ENCODE data around the gene UBE2E1. TPM values are rescaled to one million over a fixed set of nuclear protein-coding genes. Genes with fewer than 3 reads are reported as not detected.

The UBE2E1 gene
- polyA plus RNA-seq (2013), result 158 TPM

GRCh38 chr3:23805633-23806533 lies at the start of gene UBE2E1:
TSS of gene UBE2E1 (plus strand) at chr3:23805955. CDS start at chr3:23807270, 1,315 bp downstream.
- peak; percentile 86 to 95 (median 91) for DNase-seq
- Histone ChIP-seq H3K4me3 (ENCODE audit: control insufficient read depth in 1 of 7, extremely low read depth in 1 of 7, insufficient read depth in 4 of 7, low read depth in 2 of 7, low read length in 6 of 7) (peak within 1 kb of the TSS; percentile 32 to 87 (median 82)), H3K27me3 (replicated peaks in 2 of 5; ENCODE audit: control insufficient read depth in 4 of 5, insufficient read depth in 5 of 5, low read length in 4 of 5) (no peaks in the 10 kb centered on the region), H3K36me3 (ENCODE audit: control insufficient read depth in 4 of 4, insufficient read depth in 4 of 4, low read length in 3 of 4) (peaks cover 0 to 14% (median 0%) of the 10 kb centered on the region in 4 experiments), H3K4me1 (ENCODE audit: control extremely low read depth in 1 of 4, control insufficient read depth in 4 of 4, insufficient read depth in 4 of 4, low read length in 3 of 4) (peaks cover 16 to 43% (median 38%) of the 10 kb centered on the region in 4 experiments), H3K9me3 (ENCODE audit: control extremely low read depth in 1 of 5, control insufficient read depth in 4 of 5, insufficient read depth in 2 of 5, low read depth in 1 of 5, low read length in 4 of 5) (no peaks in the 10 kb centered on the region), H3K27ac (ENCODE audit: insufficient read depth in 1 of 2, low read depth in 1 of 2, low read length in 2 of 2, poor library complexity in 1 of 2, severe bottlenecking in 2 of 2) (peak within 1 kb of the TSS; percentile 40 to 83)
- POLR2A ChIA-PET, result no interaction called here
- CTCF ChIA-PET, result interaction anchor here (3.1 kb wide), 1 partner anchor 28 kb away, joined by 8 read pairs; no protein-coding TSS in a partner anchor
- 0% methylated on average over 27 of the region's 82 CpGs for WGBS (ENCODE audit: insufficient coverage)

GRCh38 chr3:23756206-23756840 lies 49.4 kb upstream of the UBE2E1 start:
- no peak overlapping the region for H3K4me3 ChIP-seq (ENCODE audit: control insufficient read depth in 1 of 7, extremely low read depth in 1 of 7, insufficient read depth in 4 of 7, low read depth in 2 of 7, low read length in 6 of 7)
- no peak overlapping the region for H3K27ac ChIP-seq (ENCODE audit: insufficient read depth in 1 of 2, low read depth in 1 of 2, low read length in 2 of 2, poor library complexity in 1 of 2, severe bottlenecking in 2 of 2)
- no peaks in the 10 kb centered on the region for H3K27me3 ChIP-seq (replicated peaks in 2 of 5; ENCODE audit: control insufficient read depth in 4 of 5, insufficient read depth in 5 of 5, low read length in 4 of 5)
- no peaks in the 10 kb centered on the region for H3K9me3 ChIP-seq (ENCODE audit: control extremely low read depth in 1 of 5, control insufficient read depth in 4 of 5, insufficient read depth in 2 of 5, low read depth in 1 of 5, low read length in 4 of 5)
- WGBS (ENCODE audit: insufficient coverage), result 96% methylated on average over 3 of the region's 3 CpGs
- ChIA-PET CTCF (no interaction called here), POLR2A (no interaction called here)
- no peaks in the 10 kb centered on the region for H3K36me3 ChIP-seq (ENCODE audit: control insufficient read depth in 4 of 4, insufficient read depth in 4 of 4, low read length in 3 of 4)
- H3K4me1 ChIP-seq (ENCODE audit: control extremely low read depth in 1 of 4, control insufficient read depth in 4 of 4, insufficient read depth in 4 of 4, low read length in 3 of 4), result peaks cover 0 to 15% (median 8%) of the 10 kb centered on the region in 4 experiments
- no peak for DNase-seq

GRCh38 chr3:23758253-23758838 lies 47.4 kb upstream of the UBE2E1 start:
- H3K4me1 ChIP-seq (ENCODE audit: control extremely low read depth in 1 of 4, control insufficient read depth in 4 of 4, insufficient read depth in 4 of 4, low read length in 3 of 4), result peaks cover 9 to 28% (median 14%) of the 10 kb centered on the region in 4 experiments
- WGBS (ENCODE audit: insufficient coverage), result 80% methylated on average over 2 of the region's 5 CpGs
- POLR2A ChIA-PET, result no interaction called here

GRCh38 chr3:23760325-23760724 lies 45.4 kb upstream of the UBE2E1 start:
- peak in 1 of 3 donors; percentile 23 for DNase-seq
- ChIA-PET POLR2A (no interaction called here), CTCF (no interaction called here)
- no peaks in the 10 kb centered on the region for H3K36me3 ChIP-seq (ENCODE audit: control insufficient read depth in 4 of 4, insufficient read depth in 4 of 4, low read length in 3 of 4)
- H3K4me1 ChIP-seq (ENCODE audit: control extremely low read depth in 1 of 4, control insufficient read depth in 4 of 4, insufficient read depth in 4 of 4, low read length in 3 of 4), result peaks cover 9 to 29% (median 14%) of the 10 kb centered on the region in 4 experiments
- H3K9me3 ChIP-seq (ENCODE audit: control extremely low read depth in 1 of 5, control insufficient read depth in 4 of 5, insufficient read depth in 2 of 5, low read depth in 1 of 5, low read length in 4 of 5), result no peaks in the 10 kb centered on the region
- no CpG with 5 or more reads among the region's 3 CpGs for WGBS (ENCODE audit: insufficient coverage)
- H3K4me3 ChIP-seq (ENCODE audit: control insufficient read depth in 1 of 7, extremely low read depth in 1 of 7, insufficient read depth in 4 of 7, low read depth in 2 of 7, low read length in 6 of 7), result no peak overlapping the region
- no peak overlapping the region for H3K27ac ChIP-seq (ENCODE audit: insufficient read depth in 1 of 2, low read depth in 1 of 2, low read length in 2 of 2, poor library complexity in 1 of 2, severe bottlenecking in 2 of 2)
- H3K27me3 ChIP-seq (replicated peaks in 2 of 5; ENCODE audit: control insufficient read depth in 4 of 5, insufficient read depth in 5 of 5, low read length in 4 of 5), result no peaks in the 10 kb centered on the region

More at GRCh38 chr3:23758253-23758838, 47.4 kb upstream of the UBE2E1 start:
- Histone ChIP-seq H3K4me3 (ENCODE audit: control insufficient read depth in 1 of 7, extremely low read depth in 1 of 7, insufficient read depth in 4 of 7, low read depth in 2 of 7, low read length in 6 of 7) (no peak overlapping the region), H3K9me3 (ENCODE audit: control extremely low read depth in 1 of 5, control insufficient read depth in 4 of 5, insufficient read depth in 2 of 5, low read depth in 1 of 5, low read length in 4 of 5) (no peaks in the 10 kb centered on the region), H3K36me3 (ENCODE audit: control insufficient read depth in 4 of 4, insufficient read depth in 4 of 4, low read length in 3 of 4) (no peaks in the 10 kb centered on the region), H3K27ac (ENCODE audit: insufficient read depth in 1 of 2, low read depth in 1 of 2, low read length in 2 of 2, poor library complexity in 1 of 2, severe bottlenecking in 2 of 2) (no peak overlapping the region), H3K27me3 (replicated peaks in 2 of 5; ENCODE audit: control insufficient read depth in 4 of 5, insufficient read depth in 5 of 5, low read length in 4 of 5) (no peaks in the 10 kb centered on the region)
- CTCF ChIA-PET, result no interaction called here
- no peak for DNase-seq

GRCh38 chr3:23760871-23761373 lies 44.8 kb upstream of the UBE2E1 start:
- CTCF ChIA-PET, result interaction anchor here (0.9 kb wide), 1 partner anchor 18 kb away, joined by 3 read pairs; no protein-coding TSS in a partner anchor
- WGBS (ENCODE audit: insufficient coverage), result 42% methylated on average over 2 of the region's 7 CpGs
- no peaks in the 10 kb centered on the region for H3K27me3 ChIP-seq (replicated peaks in 2 of 5; ENCODE audit: control insufficient read depth in 4 of 5, insufficient read depth in 5 of 5, low read length in 4 of 5)
- no peaks in the 10 kb centered on the region for H3K36me3 ChIP-seq (ENCODE audit: control insufficient read depth in 4 of 4, insufficient read depth in 4 of 4, low read length in 3 of 4)
- peak overlapping the region in 1 of 7 experiments; percentile 36 for H3K4me3 ChIP-seq (ENCODE audit: control insufficient read depth in 1 of 7, extremely low read depth in 1 of 7, insufficient read depth in 4 of 7, low read depth in 2 of 7, low read length in 6 of 7)
- no peak overlapping the region for H3K27ac ChIP-seq (ENCODE audit: insufficient read depth in 1 of 2, low read depth in 1 of 2, low read length in 2 of 2, poor library complexity in 1 of 2, severe bottlenecking in 2 of 2)
- DNase-seq, result peak in 2 of 3 donors; percentile 59
- POLR2A ChIA-PET, result no interaction called here
- H3K4me1 ChIP-seq (ENCODE audit: control extremely low read depth in 1 of 4, control insufficient read depth in 4 of 4, insufficient read depth in 4 of 4, low read length in 3 of 4), result peaks cover 9 to 29% (median 14%) of the 10 kb centered on the region in 4 experiments
- no peaks in the 10 kb centered on the region for H3K9me3 ChIP-seq (ENCODE audit: control extremely low read depth in 1 of 5, control insufficient read depth in 4 of 5, insufficient read depth in 2 of 5, low read depth in 1 of 5, low read length in 4 of 5)

GRCh38 chr3:23761440-23761896 lies 44.3 kb upstream of the UBE2E1 start:
- Histone ChIP-seq H3K27me3 (replicated peaks in 2 of 5; ENCODE audit: control insufficient read depth in 4 of 5, insufficient read depth in 5 of 5, low read length in 4 of 5) (no peaks in the 10 kb centered on the region), H3K36me3 (ENCODE audit: control insufficient read depth in 4 of 4, insufficient read depth in 4 of 4, low read length in 3 of 4) (no peaks in the 10 kb centered on the region), H3K4me1 (ENCODE audit: control extremely low read depth in 1 of 4, control insufficient read depth in 4 of 4, insufficient read depth in 4 of 4, low read length in 3 of 4) (peaks cover 9 to 29% (median 14%) of the 10 kb centered on the region in 4 experiments), H3K4me3 (ENCODE audit: control insufficient read depth in 1 of 7, extremely low read depth in 1 of 7, insufficient read depth in 4 of 7, low read depth in 2 of 7, low read length in 6 of 7) (no peak overlapping the region), H3K27ac (ENCODE audit: insufficient read depth in 1 of 2, low read depth in 1 of 2, low read length in 2 of 2, poor library complexity in 1 of 2, severe bottlenecking in 2 of 2) (no peak overlapping the region), H3K9me3 (ENCODE audit: control extremely low read depth in 1 of 5, control insufficient read depth in 4 of 5, insufficient read depth in 2 of 5, low read depth in 1 of 5, low read length in 4 of 5) (no peaks in the 10 kb centered on the region)
- ChIA-PET POLR2A (interaction anchor here (0.6 kb wide), 1 partner anchor 131 kb away, joined by 3 read pairs; no protein-coding TSS in a partner anchor), CTCF (interaction anchor here (0.9 kb wide), 1 partner anchor 17 kb away, joined by 3 read pairs; no protein-coding TSS in a partner anchor)
- 93% methylated on average over 2 of the region's 2 CpGs for WGBS (ENCODE audit: insufficient coverage)
- peak in 2 of 3 donors; percentile 46 to 47 for DNase-seq

Measured in common myeloid progenitor, CD34-positive (primary cell).